NB4 (cell line): ENCODE data around the gene PDCD5.

ENCODE experiments used
- CTCF ChIP-seq: IDR thresholded peaks from one replicate; pipeline ENCODE4 v1.5.1; 2012; ENCODE audit warnings: low read depth, low read length
- MAX ChIP-seq: IDR thresholded peaks from 2 replicates; pipeline ENCODE4 v1.6.1; 2011; ENCODE audit warnings: low read depth, low read length
- MYC ChIP-seq: IDR thresholded peaks from 2 replicates; pipeline ENCODE4 v1.6.1; 2011; ENCODE audit warnings: low read depth, low read length
- POLR2A ChIP-seq: IDR thresholded peaks from 2 replicates; pipeline ENCODE4 v1.6.1; 2011; ENCODE audit warnings: mild to moderate bottlenecking; ENCODE audit not compliant: insufficient read length; ENCODE audit errors: extremely low read depth

GRCh38 chr19:32570081-32570785 is 10.8 kb upstream of the PDCD5 start:
- TF ChIP-seq CTCF (peak; percentile 41), MYC (no peak), MAX (no peak), POLR2A (no peak)
